Activated naive CD4-positive, alpha-beta T cell treated with anti-CD3 and anti-CD28 coated beads, Interleukin-2, amount 50 U/mL, for 72 hours (primary cell): ENCODE data around the gene PET100. TPM values are rescaled to one million over a fixed set of nuclear protein-coding genes. Genes with fewer than 3 reads are reported as not detected.

Experiments
- ATAC-seq, 2 donors: fragments of 150-1000 bp; cut with Tn5 transposase; 2 replicates each; pipeline ENCODE4 v1.10.0; 2021; ENCODE audit warnings: mild to moderate bottlenecking in 2 of 2, moderate library complexity in 2 of 2
- DNase-seq, 2 donors: peaks; one replicate each; pipeline ENCODE4 v3.0.0; 2021 to 2022; ENCODE audit warnings: low spot score in 2 of 2
- H3K27ac Mint-ChIP-seq, 2 donors: one replicate each; pipeline ENCODE4 v1.8.0; 2022; ENCODE audit warnings: mild to moderate bottlenecking in 2 of 2, mixed read lengths in 2 of 2
- H3K36me3 Mint-ChIP-seq, 2 donors: one replicate each; pipeline ENCODE4 v1.8.0; 2022; ENCODE audit warnings: mixed read lengths in 2 of 2
- H3K9me3 Mint-ChIP-seq, 2 donors: one replicate each; pipeline ENCODE4 v1.8.0; 2022; ENCODE audit warnings: mixed read lengths in 2 of 2
- total RNA-seq, 2 donors: library from RNA; stranded (reverse); gene quantifications; one replicate each; pipeline ENCODE4 v1.2.3, GENCODE V29; 2022

Gene PET100
- total RNA-seq, 2 donors from 2014 or later: 101 to 108 TPM

DNA sequence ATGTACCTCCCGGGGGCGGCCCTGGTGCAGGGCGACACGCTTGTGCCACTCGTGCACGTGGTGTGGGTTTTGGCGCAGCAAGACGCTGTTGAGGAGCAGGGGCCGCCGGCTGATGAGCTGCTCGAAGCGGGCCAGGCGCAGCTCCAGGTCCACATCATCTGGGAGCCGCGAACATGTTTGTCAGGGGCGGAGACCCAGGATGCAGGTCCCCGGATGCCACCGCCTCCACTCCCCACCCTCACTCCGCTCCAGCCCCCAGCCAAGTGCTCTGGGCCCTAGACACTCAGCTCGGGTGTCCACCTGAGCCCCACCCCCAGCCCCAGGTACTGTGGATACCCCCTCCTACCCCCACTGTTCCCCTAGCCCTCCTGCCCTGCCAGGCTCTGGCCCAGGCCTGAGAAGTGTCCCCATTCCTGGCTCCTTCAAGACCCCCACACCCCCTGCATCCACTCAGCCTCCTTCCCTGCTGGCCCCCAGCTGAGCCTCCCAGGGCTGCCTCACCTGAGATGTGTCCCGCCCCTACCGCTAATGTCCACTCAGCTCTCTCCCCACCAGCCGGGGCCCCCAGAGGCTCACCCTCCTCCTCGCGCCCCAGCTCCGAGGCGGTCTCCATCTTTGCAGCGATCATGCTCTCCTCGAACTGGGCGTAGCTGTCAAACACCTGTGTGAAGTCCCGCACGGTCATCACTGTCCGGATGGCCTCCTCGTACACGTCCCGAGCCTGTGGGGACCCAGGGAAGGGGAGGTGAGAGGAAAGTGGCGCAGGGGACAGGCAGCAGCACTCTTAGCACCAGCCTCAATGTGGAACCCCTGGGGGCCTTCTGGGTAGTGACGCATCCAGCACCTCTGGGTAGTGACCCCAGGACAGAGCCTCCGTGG is 5.6 kb upstream of the PET100 start:
- Mint-ChIP-seq H3K36me3 (peaks cover 5 to 8% of the 10 kb centered on the region in 2 donors), H3K9me3 (no peaks in the 10 kb centered on the region), H3K27ac (no peak overlapping the region)
- DNase-seq (no peak), ATAC-seq (no peak)

DNA sequence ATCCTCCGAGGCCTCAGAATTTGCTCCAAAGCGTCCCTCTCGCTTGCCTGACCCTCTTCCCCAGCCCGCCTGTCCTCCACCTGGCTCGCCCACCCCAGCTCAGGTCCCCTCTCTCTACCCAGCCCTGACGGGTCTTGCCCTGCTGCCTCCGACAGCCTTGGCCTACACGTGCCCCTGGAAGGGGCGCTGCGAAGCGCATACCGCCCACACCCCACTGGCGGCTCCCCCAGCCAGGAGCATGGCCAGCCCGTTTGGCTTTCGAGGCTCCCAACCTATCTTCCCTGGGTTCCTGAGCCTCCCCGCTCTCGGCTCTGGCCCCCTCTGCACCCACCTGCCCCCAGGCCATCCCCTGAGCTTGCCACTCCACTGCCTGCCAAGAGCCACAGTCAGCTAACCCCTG is 4.8 kb upstream of the PET100 start:
- Mint-ChIP-seq H3K36me3 (peaks cover 14 to 16% of the 10 kb centered on the region in 2 donors), H3K27ac (peak overlapping the region in 1 of 2 donors; percentile 72), H3K9me3 (no peaks in the 10 kb centered on the region)
- no peak for DNase-seq
- no peak for ATAC-seq

DNA sequence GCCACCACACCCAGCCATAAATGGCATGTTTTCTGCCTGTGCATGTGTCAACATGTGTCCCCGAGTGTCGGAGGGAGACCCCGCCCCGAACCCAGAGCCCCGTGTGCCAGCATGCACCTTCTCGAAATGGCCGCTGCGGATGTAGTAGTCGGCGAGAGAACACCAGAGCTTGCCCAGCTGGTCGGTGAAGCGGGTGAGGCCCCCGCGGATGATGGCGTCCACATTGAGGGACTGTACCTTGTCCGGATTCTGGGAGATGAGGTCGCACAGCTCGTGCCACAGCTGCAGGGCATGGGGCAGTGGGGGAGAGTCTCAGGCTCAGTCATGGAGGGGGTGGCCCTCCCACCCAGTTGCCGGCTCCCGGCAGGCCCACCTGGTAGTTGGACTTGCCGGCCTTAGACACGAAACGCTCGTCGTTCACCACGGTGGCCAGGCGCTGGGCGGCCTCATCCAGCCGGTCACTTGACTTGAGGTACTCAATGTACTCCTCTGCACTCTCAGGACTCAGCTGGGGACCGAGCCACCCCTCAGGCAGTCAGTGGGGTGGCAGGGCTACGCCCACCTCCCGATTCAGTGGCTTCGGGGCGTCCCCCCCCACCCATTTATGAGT is 3.7 kb upstream of the PET100 start:
- Mint-ChIP-seq H3K27ac (no peak overlapping the region), H3K9me3 (no peaks in the 10 kb centered on the region), H3K36me3 (peaks cover 19 to 26% of the 10 kb centered on the region in 2 donors)
- ATAC-seq: no peak
- DNase-seq: no peak

GRCh38 chr19:7627166-7627565 is 2.4 kb upstream of the PET100 start:
- no peak overlapping the region for H3K27ac Mint-ChIP-seq
- ATAC-seq (no peak), DNase-seq (no peak)
- no peaks in the 10 kb centered on the region for H3K9me3 Mint-ChIP-seq
- peaks cover 19 to 26% of the 10 kb centered on the region in 2 donors for H3K36me3 Mint-ChIP-seq

- no peaks in the 10 kb centered on the region for H3K9me3 Mint-ChIP-seq
- ATAC-seq (no peak), DNase-seq (no peak)
- peaks cover 19 to 26% of the 10 kb centered on the region in 2 donors for H3K36me3 Mint-ChIP-seq
- H3K27ac Mint-ChIP-seq: peak overlapping the region; percentile 98 to 99
Observed at GRCh38 chr19:7628589-7629311, 843 bp upstream of the PET100 start.

GRCh38 chr19:7631577-7631976 is 2.0 kb downstream of the PET100 start:
- no peak for DNase-seq
- no peak for ATAC-seq
- Mint-ChIP-seq H3K27ac (no peak overlapping the region), H3K36me3 (peaks cover 19 to 26% of the 10 kb centered on the region in 2 donors), H3K9me3 (no peaks in the 10 kb centered on the region)

GRCh38 chr19:7632340-7633203 is 3.0 kb downstream of the PET100 start:
- ATAC-seq (no peak), DNase-seq (no peak)
- H3K9me3 Mint-ChIP-seq: no peaks in the 10 kb centered on the region
- peaks cover 19 to 26% of the 10 kb centered on the region in 2 donors for H3K36me3 Mint-ChIP-seq
- no peak overlapping the region for H3K27ac Mint-ChIP-seq

GRCh38 chr19:7633698-7634097 is 4.1 kb downstream of the PET100 start, which contains the start of gene PCP2:
Gene PCP2 (minus strand): TSS chr19:7633719. CDS start chr19:7633457, 262 bp downstream.
- Mint-ChIP-seq H3K36me3 (peaks cover 16 to 21% of the 10 kb centered on the region in 2 donors), H3K27ac (peak within 1 kb of the TSS in 1 of 2 donors; percentile 68), H3K9me3 (no peaks in the 10 kb centered on the region)
- no peak for DNase-seq
- ATAC-seq: no peak

- no peak for ATAC-seq
- Mint-ChIP-seq H3K36me3 (peaks cover 11 to 17% of the 10 kb centered on the region in 2 donors), H3K9me3 (peaks cover 7 to 8% of the 10 kb centered on the region in 2 donors), H3K27ac (peak overlapping the region in 1 of 2 donors; percentile 91)
- DNase-seq: no peak
Observed at GRCh38 chr19:7635670-7636069, 6.1 kb downstream of the PET100 start.

DNA sequence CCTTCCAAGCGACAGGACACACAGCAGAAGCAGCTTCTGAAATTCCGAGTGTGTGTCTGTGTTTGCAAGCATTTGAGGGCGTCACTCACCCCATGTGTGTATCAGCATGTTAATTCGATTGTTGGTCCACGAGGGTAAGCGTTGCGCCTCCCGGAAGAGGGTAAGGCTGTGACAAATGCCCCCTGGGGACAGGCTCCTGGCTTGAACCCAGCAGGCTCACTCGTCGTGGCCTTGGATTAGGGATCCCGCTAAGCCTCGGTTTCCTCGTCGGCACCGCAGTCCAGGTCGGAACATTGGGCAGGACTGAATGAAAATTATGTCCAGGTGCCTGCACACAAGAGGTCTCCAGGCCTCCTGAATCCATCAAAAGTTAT is 6.7 kb downstream of the PET100 start:
- Mint-ChIP-seq H3K36me3 (peaks cover 10 to 17% of the 10 kb centered on the region in 2 donors), H3K9me3 (peaks cover 7 to 8% of the 10 kb centered on the region in 2 donors), H3K27ac (peak overlapping the region in 1 of 2 donors; percentile 91)
- no peak for ATAC-seq
- DNase-seq: no peak

GRCh38 chr19:7636691-7637373 is 7.2 kb downstream of the PET100 start, which contains the start of gene STXBP2:
Gene STXBP2 (plus strand): TSS chr19:7637110. CDS start chr19:7637150, 40 bp downstream.
- ATAC-seq: peak; percentile 94 to 98
- H3K36me3 Mint-ChIP-seq: peaks cover 10 to 17% of the 10 kb centered on the region in 2 donors
- H3K27ac Mint-ChIP-seq: peak within 1 kb of the TSS; percentile 87 to 91
- peaks cover 7 to 8% of the 10 kb centered on the region in 2 donors for H3K9me3 Mint-ChIP-seq
- DNase-seq: peak; percentile 88 to 94

DNA sequence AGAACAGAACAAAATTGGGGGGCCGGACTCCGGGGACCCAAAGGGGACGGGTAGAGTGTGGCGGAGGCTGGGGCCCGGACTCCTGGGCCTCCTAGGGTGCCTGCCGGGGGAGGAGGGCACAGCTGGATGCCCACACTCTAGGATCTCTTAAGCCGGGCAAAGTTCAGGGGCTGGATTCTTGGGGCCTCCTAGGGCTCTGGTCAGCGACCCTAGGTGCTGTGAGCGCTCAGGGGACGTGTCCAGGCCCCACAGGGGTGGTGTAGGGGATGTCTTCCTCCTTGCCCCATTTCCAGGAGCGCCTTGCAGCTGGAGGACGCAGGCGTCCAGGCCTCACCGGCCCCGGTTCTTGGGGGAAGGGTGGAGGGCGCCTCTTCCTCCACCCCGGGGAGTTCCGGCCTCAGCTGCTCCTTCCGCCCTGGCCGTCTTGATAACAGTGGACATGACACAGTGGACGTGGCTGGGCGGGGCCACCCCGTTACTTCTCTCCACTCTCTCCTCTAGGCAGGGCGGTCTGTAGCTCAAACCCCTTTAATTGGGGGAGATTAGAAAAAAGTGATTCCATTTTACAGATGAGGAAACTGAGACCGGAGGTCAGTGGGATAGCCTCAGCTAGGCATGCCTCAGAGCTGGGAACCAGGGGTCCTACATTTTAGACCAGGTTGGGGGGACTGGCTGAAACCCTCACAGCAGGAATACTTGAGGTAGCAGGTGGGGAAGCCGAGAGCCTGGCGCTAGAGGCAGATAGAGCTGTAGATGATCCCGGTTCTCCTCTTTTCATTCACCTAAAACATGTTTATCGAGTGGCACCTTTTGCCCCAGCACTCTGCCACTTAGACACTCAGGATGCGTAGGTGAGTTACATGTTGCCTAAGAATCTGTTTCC is 8.0 kb downstream of the PET100 start:
- Mint-ChIP-seq H3K27ac (peak overlapping the region; percentile 74 to 91), H3K36me3 (peaks cover 10 to 17% of the 10 kb centered on the region in 2 donors), H3K9me3 (peaks cover 7 to 8% of the 10 kb centered on the region in 2 donors)
- DNase-seq (peak in 1 of 2 donors; percentile 20), ATAC-seq (peak; percentile 27 to 35)

GRCh38 chr19:7638802-7639465 is 9.3 kb downstream of the PET100 start:
- Mint-ChIP-seq H3K9me3 (peaks cover 7 to 8% of the 10 kb centered on the region in 2 donors), H3K36me3 (peaks cover 10 to 17% of the 10 kb centered on the region in 2 donors), H3K27ac (no peak overlapping the region)
- ATAC-seq (no peak), DNase-seq (no peak)

DNA sequence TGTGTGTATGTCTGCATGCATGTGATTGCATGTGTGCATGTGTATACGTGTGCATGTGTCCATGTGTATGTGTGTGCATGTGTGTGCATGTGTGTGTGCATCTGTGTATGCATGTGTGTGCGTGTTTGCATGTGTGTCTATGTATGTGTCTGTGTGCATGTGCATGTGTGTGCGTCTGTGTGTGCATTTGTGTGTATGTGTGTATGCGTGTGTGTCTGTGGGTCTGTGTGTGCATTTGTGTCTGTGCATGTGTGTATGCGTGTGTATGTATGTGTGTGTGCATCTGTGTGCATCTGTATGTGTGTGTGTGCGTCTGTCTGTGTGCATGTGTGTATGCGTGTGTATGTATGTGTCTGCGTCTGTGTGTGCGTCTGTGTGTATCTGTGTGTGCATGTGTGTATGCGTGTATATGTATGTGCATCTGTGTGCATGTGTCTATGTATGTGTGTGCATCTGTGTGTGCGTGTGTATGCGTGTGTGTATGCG is 10.3 kb downstream of the PET100 start:
- Mint-ChIP-seq H3K36me3 (peaks cover 10 to 17% of the 10 kb centered on the region in 2 donors), H3K27ac (no peak overlapping the region), H3K9me3 (peaks cover 7 to 8% of the 10 kb centered on the region in 2 donors)
- ATAC-seq (no peak), DNase-seq (no peak)
